B cell (primary cell): ENCODE data around the gene CEP120.
A peak's percentile ranks its signal among the peaks of the same experiment; 100 is the strongest.

Experiments
- CTCF ChIP-seq: fragments of 200-600 bp; IDR thresholded peaks from one replicate; pipeline ENCODE4 v1.8.0; 2022; ENCODE audit warnings: antibody characterized with exemption, mild to moderate bottlenecking
- EZH2 ChIP-seq: IDR thresholded peaks from 2 replicates; pipeline ENCODE4 v1.6.1; 2012; ENCODE audit warnings: borderline replicate concordance, low read depth, mild to moderate bottlenecking, moderate library complexity, low read length; ENCODE audit not compliant: insufficient read depth, poor library complexity, severe bottlenecking

DNA sequence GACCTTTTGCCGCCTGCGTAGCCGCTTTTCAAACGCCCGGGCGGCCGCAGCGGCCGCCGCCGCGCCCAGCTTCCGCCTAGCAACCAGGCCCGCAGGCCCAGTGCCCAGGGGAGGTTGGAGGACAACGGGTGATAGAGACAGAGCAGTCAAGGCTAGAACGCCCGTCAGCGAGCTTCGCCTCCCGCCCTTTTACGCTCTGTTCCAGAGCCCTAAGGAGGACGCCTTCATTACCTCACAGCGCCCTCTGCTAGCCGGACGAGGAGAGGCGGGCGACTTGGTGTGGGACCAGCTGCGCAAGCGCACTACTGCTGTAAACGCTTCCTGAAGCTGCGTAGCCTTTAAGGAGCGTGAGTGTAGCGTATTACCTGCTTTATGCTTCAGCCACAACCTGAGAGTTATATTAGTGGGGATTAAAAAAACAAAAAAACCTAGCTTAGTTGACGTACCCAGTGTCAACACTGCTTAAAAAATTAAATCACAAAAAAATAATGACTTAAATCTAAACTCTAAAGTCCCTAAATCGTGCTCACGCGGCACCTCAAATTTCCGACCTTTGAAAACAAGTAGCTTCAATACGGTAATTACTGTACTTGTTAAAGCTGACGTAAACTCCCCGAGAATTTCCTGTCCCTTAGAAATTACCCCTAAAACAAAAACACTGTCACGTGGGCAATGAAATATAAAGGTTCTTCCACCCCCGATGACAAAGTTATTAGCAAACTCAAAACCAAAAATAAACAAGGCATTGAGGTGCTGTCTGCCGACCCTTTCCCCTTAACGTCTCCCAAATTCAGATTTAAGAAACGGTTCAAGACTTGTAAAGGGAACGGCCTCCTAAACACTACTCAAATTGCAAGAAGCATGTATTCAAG, at the start of gene CEP120:
- TF ChIP-seq CTCF, result peak; percentile 87
- no peak for TF ChIP-seq EZH2
